ENCODE measurements around the gene MUC12. TPM values are rescaled to one million over a fixed set of nuclear protein-coding genes. Genes with fewer than 3 reads are reported as not detected.

Gene MUC12
- total and polyA plus RNA-seq, 9 of the 15 experiments (the other 6 are each of a cell fraction or from before 2014, with no cell fraction given) = 0.23 to 1.2 (median 0.79) TPM; not detected in 1

- in situ Hi-C loops (cut with MboI) (no loop called here), intact Hi-C loops (cut with micrococcal nuclease) (loop anchor here (5.0 kb wide), 1 partner anchor 167 kb away; no protein-coding TSS in a partner anchor)
- Histone ChIP-seq H3K4me3 (no peak overlapping the region), H3K9me1 (ENCODE audit: control insufficient read depth, insufficient read depth, low read length) (peaks cover 10% of the 10 kb centered on the region), H3K79me2 (ENCODE audit: control insufficient read depth, insufficient read depth, low read length) (no peaks in the 10 kb centered on the region), H3K36me3 (ENCODE audit: control insufficient read depth, insufficient read depth, low read length) (no peaks in the 10 kb centered on the region), H3K9ac (ENCODE audit: insufficient read depth in 1 of 2, low read depth in 2 of 2, low read length in 2 of 2) (no peak overlapping the region), H3K9me3 (replicated peaks; ENCODE audit: control insufficient read depth, insufficient read depth, low read depth, low read length) (no peaks in the 10 kb centered on the region), H3K4me1 (replicated peaks in 1 of 2; ENCODE audit: control insufficient read depth in 2 of 2, insufficient read depth in 2 of 2, low read length in 2 of 2) (peaks cover 12 to 25% of the 10 kb centered on the region in 2 experiments; a peak in 4 of 5 replicates), H3K4me2 (ENCODE audit: insufficient read depth, low read length) (no peak overlapping the region), H3K27ac (ENCODE audit: extremely low read depth, low read depth, low read length) (no peak overlapping the region), H3K27me3 (ENCODE audit: control insufficient read depth in 2 of 2, insufficient read depth in 2 of 2, low read length in 2 of 2) (peaks cover 52 to 80% of the 10 kb centered on the region in 2 experiments), H2AFZ (ENCODE audit: low read depth, low read length) (no peak overlapping the region), H4K20me1 (replicated peaks; ENCODE audit: control insufficient read depth, insufficient read depth, low read length) (peaks cover 17% of the 10 kb centered on the region)
- no TSS peak for BruUV-seq (replicated peaks)
- WGBS (ENCODE audit: insufficient coverage, low coverage, missing lambda C conversion rate) = 8% methylated on average over 7 of the region's 7 CpGs
- no peak for ATAC-seq
- ChIA-PET CTCF (ENCODE audit: low intra/inter-chr PET ratio) (no interaction called here), POLR2A (interaction anchor here (0.6 kb wide), 1 partner anchor 58 kb away, joined by 3 read pairs; no protein-coding TSS in a partner anchor)
- no peak for TF ChIP-seq ZNF764 (CRISPR knock-in tag; IDR thresholded peaks at IDR 0.05; ENCODE audit: low read depth)
- no peak for TF ChIP-seq ZNF318 (IDR thresholded peaks at IDR 0.05; ENCODE audit: borderline replicate concordance in 1 of 2, low read depth in 1 of 2)
- TF ChIP-seq RBM14 (IDR thresholded peaks at IDR 0.05; ENCODE audit: borderline replicate concordance, insufficient read depth, low read depth, low read length) = no peak
- TF ChIP-seq EP300 (IDR thresholded peaks at IDR 0.05; ENCODE audit: low read length) = no peak
- no peak for TF ChIP-seq GATAD2A (IDR thresholded peaks at IDR 0.05)
- TF ChIP-seq TOE1 (IDR thresholded peaks at IDR 0.05; ENCODE audit: borderline replicate concordance) = no peak
- TF ChIP-seq TOE1 (CRISPR knock-in tag; IDR thresholded peaks at IDR 0.05; ENCODE audit: borderline replicate concordance, low read depth) = no peak
- no peak for TF ChIP-seq FOSL1 (tag; conservative IDR thresholded peaks at IDR 0.05)
- peak; percentile 33; the same call in 1 of the 2 replicates for TF ChIP-seq PHB (CRISPR knock-in tag; IDR thresholded peaks at IDR 0.05)
- DNase-seq (ENCODE audit: extremely low read depth in 1 of 4, low spot score in 3 of 4) = peak in 1 of 4 experiments; percentile 18
- FAIRE-seq = no peak
Measured at GRCh38 chr7:100964630-100965029, 4.7 kb upstream of the MUC12 start.

Data from K562 (cell line).